ENCODE data around the gene PTAR1.

The PTAR1 gene

DNA sequence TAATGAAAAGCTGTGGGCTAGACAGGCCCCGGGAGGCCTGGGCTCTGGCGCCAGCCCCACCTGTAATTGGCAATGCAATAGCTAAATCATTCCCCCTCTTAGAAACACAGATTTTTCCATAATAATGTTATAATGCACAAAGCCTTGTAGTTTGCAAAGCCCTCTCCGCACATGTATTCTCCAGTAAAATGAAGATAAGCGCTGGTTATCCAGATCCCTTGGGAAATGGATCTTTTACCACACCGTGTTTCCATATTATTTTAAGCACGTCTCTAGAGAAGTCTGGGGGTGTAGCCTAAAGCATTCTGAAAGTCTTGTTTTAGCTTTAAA, 86.5 kb downstream of the PTAR1 start:
- no peak for DNase-seq (ENCODE audit: extremely low spot score)
- CTCF ChIA-PET = interaction anchor here (0.7 to 1.2 kb wide), 2 partner anchors 11 to 12 kb away, joined by 3 to 4 read pairs; no protein-coding TSS in a partner anchor
- POLR2A ChIA-PET = no interaction called here
- TF ChIP-seq L3MBTL2 (conservative IDR thresholded peaks at IDR 0.05) (no peak), CTBP1 (IDR thresholded peaks at IDR 0.05; ENCODE audit: borderline replicate concordance) (no peak), ELF4 (IDR thresholded peaks at IDR 0.05) (no peak), FOXM1 (IDR thresholded peaks at IDR 0.05; ENCODE audit: borderline replicate concordance) (no peak), TARDBP (IDR thresholded peaks at IDR 0.05) (no peak), ARNT (IDR thresholded peaks at IDR 0.05) (no peak), BHLHE40 (IDR thresholded peaks at IDR 0.05; ENCODE audit: borderline replicate concordance) (no peak), HDGF (IDR thresholded peaks at IDR 0.05; ENCODE audit: borderline replicate concordance) (no peak), FOXA1 (IDR thresholded peaks at IDR 0.05) (no peak)
- TF ChIP-seq, protein P1, sequence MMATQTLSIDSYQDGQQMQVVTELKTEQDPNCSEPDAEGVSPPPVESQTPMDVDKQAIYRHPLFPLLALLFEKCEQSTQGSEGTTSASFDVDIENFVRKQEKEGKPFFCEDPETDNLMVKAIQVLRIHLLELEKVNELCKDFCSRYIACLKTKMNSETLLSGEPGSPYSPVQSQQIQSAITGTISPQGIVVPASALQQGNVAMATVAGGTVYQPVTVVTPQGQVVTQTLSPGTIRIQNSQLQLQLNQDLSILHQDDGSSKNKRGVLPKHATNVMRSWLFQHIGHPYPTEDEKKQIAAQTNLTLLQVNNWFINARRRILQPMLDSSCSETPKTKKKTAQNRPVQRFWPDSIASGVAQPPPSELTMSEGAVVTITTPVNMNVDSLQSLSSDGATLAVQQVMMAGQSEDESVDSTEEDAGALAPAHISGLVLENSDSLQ (IDR thresholded peaks at IDR 0.05) = no peak

DNA sequence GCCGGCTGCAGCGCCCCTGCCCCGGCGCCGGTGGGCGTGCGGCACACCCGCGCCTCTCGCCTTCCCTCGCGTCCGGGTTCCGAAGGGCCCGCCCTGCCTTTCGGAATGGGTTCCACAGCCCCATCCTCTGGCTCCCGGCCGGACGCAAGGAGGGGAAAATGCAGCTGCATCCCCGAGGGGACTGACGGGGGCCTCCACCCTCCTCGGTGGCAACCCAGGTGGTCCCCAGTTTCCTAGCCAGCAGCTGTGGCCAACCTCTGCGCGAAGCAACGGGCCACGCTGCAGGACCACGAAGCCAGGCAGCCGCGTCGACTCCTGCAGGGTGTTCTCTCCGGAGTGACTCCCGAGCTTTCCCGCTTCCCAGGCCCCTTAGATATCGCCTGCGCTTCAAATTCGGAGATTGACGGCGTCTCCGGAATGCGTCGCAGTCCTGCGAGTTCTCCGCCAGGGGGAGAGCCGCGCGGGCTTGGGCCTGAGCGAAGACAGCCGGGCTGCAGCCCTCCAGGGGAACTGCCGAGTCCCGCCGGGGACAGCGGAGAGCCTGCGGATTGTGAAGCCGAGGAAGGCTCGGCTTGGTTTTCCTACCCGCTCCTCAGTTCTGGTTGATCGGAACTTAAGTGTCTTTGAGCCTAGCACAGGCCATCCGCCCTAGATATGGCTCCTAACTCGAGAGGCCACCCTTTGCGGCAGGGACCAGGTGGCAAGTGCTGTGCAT, 87.1 kb downstream of the PTAR1 start:
- ChIA-PET CTCF (interaction anchor here (0.7 to 1.2 kb wide), 3 partner anchors 10 to 86 kb away, joined by 3 to 4 read pairs (median 4); no protein-coding TSS in a partner anchor), POLR2A (interaction anchor here (1.1 to 1.3 kb wide), 2 partner anchors 12 to 87 kb away, joined by 5 to 7 read pairs; partner anchors contain the start of gene PTAR1)
- peak; percentile 83 for DNase-seq (ENCODE audit: extremely low spot score)

DNA sequence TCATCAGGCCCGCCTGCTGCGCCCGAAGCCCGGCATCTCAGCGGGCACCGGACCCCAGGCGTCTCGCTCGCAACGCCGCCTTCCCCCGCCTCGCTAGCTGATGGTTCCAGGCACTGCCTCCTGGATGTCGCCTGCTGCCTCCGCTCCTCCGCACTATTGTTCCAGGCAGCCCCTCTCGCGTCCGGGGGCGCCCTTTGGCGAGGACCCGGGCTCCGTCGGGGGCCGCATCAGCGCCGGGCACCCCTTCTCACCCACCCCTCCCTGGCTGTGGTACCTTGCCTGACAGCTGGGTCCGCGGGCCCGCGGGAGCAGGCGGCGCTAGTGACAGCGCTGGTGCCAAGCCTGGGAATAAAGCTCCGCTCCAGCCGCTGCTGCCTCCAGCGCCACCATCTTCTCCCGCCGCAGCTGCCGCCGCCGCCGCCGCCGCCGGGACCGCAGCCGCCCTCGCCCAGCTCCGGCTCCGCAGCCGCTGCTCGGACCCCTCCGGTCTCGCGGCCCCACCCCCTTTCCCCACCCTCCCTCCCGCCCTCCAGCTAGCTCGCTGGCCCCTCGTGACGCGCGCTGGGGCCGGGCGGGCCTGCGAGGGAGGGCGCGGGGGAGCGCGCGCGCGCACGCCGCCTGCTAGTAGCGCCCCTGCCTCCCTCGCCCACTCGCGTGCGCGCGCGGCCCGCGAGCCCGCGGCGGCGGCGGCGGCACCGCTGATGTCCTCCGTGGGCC, 87.8 kb downstream of the PTAR1 start, which contains the start of gene APBA1:
APBA1 (minus strand) TSS at position 493 of the 717 bp plus-strand sequence.
- TF ChIP-seq FOXM1 (IDR thresholded peaks at IDR 0.05; ENCODE audit: borderline replicate concordance) (no peak), FOXK2 (IDR thresholded peaks at IDR 0.05) (no peak), L3MBTL2 (conservative IDR thresholded peaks at IDR 0.05) (no peak), CTBP1 (IDR thresholded peaks at IDR 0.05; ENCODE audit: borderline replicate concordance) (no peak), NFRKB (IDR thresholded peaks at IDR 0.05) (no peak)
- TF ChIP-seq, protein P1 (IDR thresholded peaks at IDR 0.05) = no peak
- CTCF ChIA-PET = interaction anchor here (0.7 kb wide), 1 partner anchor 87 kb away, joined by 4 read pairs; no protein-coding TSS in a partner anchor
- POLR2A ChIA-PET = interaction anchor here (1.1 to 1.3 kb wide), 2 partner anchors 12 to 88 kb away, joined by 5 to 7 read pairs; partner anchors contain the start of gene PTAR1
- DNase-seq (ENCODE audit: extremely low spot score) = peak; percentile 58

More for the DNA sequence above, 87.1 kb downstream of the PTAR1 start:
- no peak for TF ChIP-seq CTBP1 (IDR thresholded peaks at IDR 0.05; ENCODE audit: borderline replicate concordance)
- TF ChIP-seq, protein P1 (IDR thresholded peaks at IDR 0.05) = peak; percentile 82
- TF ChIP-seq L3MBTL2 (conservative IDR thresholded peaks at IDR 0.05) = peak; percentile 93

DNA sequence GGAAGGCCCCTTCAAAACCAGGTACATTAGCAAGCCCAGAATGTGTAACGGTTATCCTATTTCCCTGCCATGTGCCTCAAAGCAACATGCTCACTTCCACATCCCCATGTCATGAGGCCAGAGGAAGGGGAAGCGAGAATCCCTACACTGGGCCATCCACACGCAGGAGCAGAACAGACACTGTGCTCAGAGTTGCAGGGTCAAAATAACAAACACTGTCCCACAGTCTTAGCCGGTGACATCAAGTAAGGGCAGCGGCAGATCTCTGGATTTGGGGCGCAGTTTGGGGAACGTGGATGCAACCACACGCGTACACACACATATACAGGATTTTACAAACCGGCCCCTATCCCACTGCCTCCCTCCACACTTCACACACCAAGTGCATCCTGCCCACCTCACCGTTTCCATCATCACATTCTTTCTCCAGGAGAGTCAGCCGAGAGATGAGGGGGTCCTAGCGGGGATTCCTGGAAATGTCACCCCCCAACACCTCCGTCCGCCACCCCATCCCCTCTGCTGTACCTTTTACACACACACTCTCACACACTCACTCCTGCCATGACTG, 88.4 kb downstream of the PTAR1 start:
- TF ChIP-seq ELF4 (IDR thresholded peaks at IDR 0.05) (no peak), FOXA1 (IDR thresholded peaks at IDR 0.05) (no peak), LEF1 (IDR thresholded peaks at IDR 0.05; ENCODE audit: borderline replicate concordance) (no peak), FOXM1 (IDR thresholded peaks at IDR 0.05; ENCODE audit: borderline replicate concordance) (no peak), SP1 (IDR thresholded peaks at IDR 0.05) (no peak), ZNF384 (IDR thresholded peaks at IDR 0.05) (no peak), FOXK2 (IDR thresholded peaks at IDR 0.05) (no peak), NFRKB (IDR thresholded peaks at IDR 0.05) (no peak), CTBP1 (IDR thresholded peaks at IDR 0.05; ENCODE audit: borderline replicate concordance) (no peak), BHLHE40 (IDR thresholded peaks at IDR 0.05; ENCODE audit: borderline replicate concordance) (no peak), TARDBP (IDR thresholded peaks at IDR 0.05) (no peak)
- TF ChIP-seq, protein P1 (IDR thresholded peaks at IDR 0.05) = no peak
- no peak for DNase-seq (ENCODE audit: extremely low spot score)
- POLR2A ChIA-PET = interaction anchor here (1.1 kb wide), 1 partner anchor 88 kb away, joined by 5 read pairs; the partner anchor contains the start of gene PTAR1
- CTCF ChIA-PET = no interaction called here

DNA sequence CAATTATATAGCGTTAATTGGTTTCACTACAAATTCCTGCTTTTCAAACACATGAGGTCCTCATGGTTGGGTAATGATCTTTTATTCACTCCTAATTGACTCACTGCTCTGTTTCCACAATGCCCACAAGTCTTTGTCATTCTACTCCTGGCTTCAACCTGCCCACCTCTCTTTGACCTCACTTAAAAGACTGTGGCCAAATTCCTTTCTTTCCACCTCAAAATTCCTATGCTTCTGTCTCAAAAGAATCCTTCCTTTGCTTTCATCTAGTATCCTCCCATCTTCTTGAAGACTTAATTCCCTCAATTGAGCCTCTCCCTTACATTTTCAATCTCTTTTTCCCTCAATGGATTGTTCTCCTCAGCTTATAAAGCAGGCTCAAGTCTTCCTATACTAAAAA, 92.5 kb downstream of the PTAR1 start:
- ChIA-PET CTCF (no interaction called here), POLR2A (no interaction called here)
- no peak for DNase-seq (ENCODE audit: extremely low spot score)
- TF ChIP-seq LEF1 (IDR thresholded peaks at IDR 0.05; ENCODE audit: borderline replicate concordance) (no peak), BHLHE40 (IDR thresholded peaks at IDR 0.05; ENCODE audit: borderline replicate concordance) (no peak), FOXK2 (IDR thresholded peaks at IDR 0.05) (no peak), FOXA1 (IDR thresholded peaks at IDR 0.05) (no peak), ELF4 (IDR thresholded peaks at IDR 0.05) (no peak), ARNT (IDR thresholded peaks at IDR 0.05) (no peak), HDGF (IDR thresholded peaks at IDR 0.05; ENCODE audit: borderline replicate concordance) (no peak), TARDBP (IDR thresholded peaks at IDR 0.05) (no peak), NFRKB (IDR thresholded peaks at IDR 0.05) (no peak), SUZ12 (IDR thresholded peaks at IDR 0.05) (no peak), FOXM1 (IDR thresholded peaks at IDR 0.05; ENCODE audit: borderline replicate concordance) (no peak), CTBP1 (IDR thresholded peaks at IDR 0.05; ENCODE audit: borderline replicate concordance) (no peak), ZNF384 (IDR thresholded peaks at IDR 0.05) (no peak)
- TF ChIP-seq, protein P1 (IDR thresholded peaks at IDR 0.05) = no peak
